Measurements from ENCODE around the gene MB21D2. TPM values are rescaled to one million over a fixed set of nuclear protein-coding genes. Genes with fewer than 3 reads are reported as not detected.

The MB21D2 gene
- total RNA-seq, 1 experiment from 2014 or later: 2.8 TPM

GRCh38 chr3:192842711-192843110, 74.9 kb downstream of the MB21D2 start:
- no peaks in the 10 kb centered on the region for H3K4me1 ChIP-seq (ENCODE audit: control insufficient read depth in 1 of 2, insufficient read depth in 2 of 2, low read length in 2 of 2)
- CTCF ChIA-PET: no interaction called here
- H3K9me3 ChIP-seq (ENCODE audit: control insufficient read depth in 1 of 2, insufficient read depth in 1 of 2, low read depth in 1 of 2, low read length in 2 of 2): no peaks in the 10 kb centered on the region
- no peak for TF ChIP-seq JUND (IDR thresholded peaks at IDR 0.05)
- no peak for TF ChIP-seq EGR1 (IDR thresholded peaks at IDR 0.05; ENCODE audit: low read depth)
- no peak for TF ChIP-seq YY1 (IDR thresholded peaks at IDR 0.05; ENCODE audit: extremely low read depth, insufficient replicate concordance, low read depth, low read length)
- no peak for TF ChIP-seq FOSL1 (IDR thresholded peaks at IDR 0.05; ENCODE audit: low read depth)
- no peak for TF ChIP-seq CTCF (IDR thresholded peaks at IDR 0.05 in 2 of 3, conservative IDR thresholded peaks at IDR 0.05 in 1 of 3; ENCODE audit: borderline replicate concordance in 1 of 3, insufficient read depth in 1 of 3, low read depth in 2 of 3, low read length in 2 of 3)
- no peak for TF ChIP-seq SRF (IDR thresholded peaks at IDR 0.05; ENCODE audit: low read depth)
- TF ChIP-seq ZFX (IDR thresholded peaks at IDR 0.05): no peak
- no peak for TF ChIP-seq CEBPB (IDR thresholded peaks at IDR 0.05; ENCODE audit: low read depth)
- no peak for TF ChIP-seq TCF7L2 (IDR thresholded peaks at IDR 0.05; ENCODE audit: borderline replicate concordance, extremely low read depth, insufficient read depth, insufficient read length)
- TF ChIP-seq ZBTB33 (IDR thresholded peaks at IDR 0.05; ENCODE audit: extremely low read depth, insufficient replicate concordance, low read length): no peak
- no peak for TF ChIP-seq ATF3 (IDR thresholded peaks at IDR 0.05)
- no peak for TF ChIP-seq RAD21 (IDR thresholded peaks at IDR 0.05; ENCODE audit: low read depth)
- TF ChIP-seq EZH2phosphoT487 (IDR thresholded peaks at IDR 0.05; ENCODE audit: borderline replicate concordance): no peak
- intact Hi-C loops (cut with micrococcal nuclease): no loop called here
- no peak overlapping the region for H3K27ac ChIP-seq (ENCODE audit: low read depth, low read length)
- ATAC-seq (no peak), DNase-seq (ENCODE audit: low read depth, low spot score) (no peak)
- no peaks in the 10 kb centered on the region for H4K20me1 ChIP-seq (ENCODE audit: insufficient read depth)
- no peak overlapping the region for H2AFZ ChIP-seq (ENCODE audit: low read depth, low read length, poor library complexity, severe bottlenecking)
- no peak overlapping the region for H3K4me2 ChIP-seq (ENCODE audit: low read length)
- H3K9ac ChIP-seq (ENCODE audit: low read length): no peak overlapping the region
- RAD21 ChIA-PET (ENCODE audit: low non-redundant PET in 1 of 2, low total read pairs in 2 of 2, uncharacterized antibody in 2 of 2, unreplicated experiment in 2 of 2): no interaction called here
- BruUV-seq (replicated peaks): no TSS peak
- H3K9me2 ChIP-seq (ENCODE audit: insufficient read depth): no peaks in the 10 kb centered on the region
- H3K36me3 ChIP-seq (ENCODE audit: control insufficient read depth in 1 of 2, insufficient read depth in 2 of 2, low read length in 2 of 2): no peaks in the 10 kb centered on the region
- H3K27me3 ChIP-seq (ENCODE audit: insufficient read depth, low read length): no peaks in the 10 kb centered on the region
- H3K79me2 ChIP-seq (ENCODE audit: insufficient read depth, low read length): no peaks in the 10 kb centered on the region
- POLR2A ChIA-PET: no interaction called here
- no peak overlapping the region for H3K4me3 ChIP-seq (replicated peaks in 1 of 2; ENCODE audit: low read depth in 1 of 2, low read length in 2 of 2)

All from HCT116 (cell line).